HUES6 (cell line): ENCODE measurements around the gene ZNF862.

Experiments
- H3K27ac ChIP-seq: 2 replicates; pipeline ENCODE4 v1.7.0; 2013; ENCODE audit warnings: low read depth, mild to moderate bottlenecking, low read length, inconsistent platforms
- H3K27me3 ChIP-seq: 2 replicates; pipeline ENCODE4 v1.6.1; 2013; ENCODE audit warnings: low read length; ENCODE audit not compliant: control insufficient read depth, insufficient read depth
- H3K36me3 ChIP-seq: 2 replicates; pipeline ENCODE4 v1.6.1; 2013; ENCODE audit warnings: low read length; ENCODE audit not compliant: control insufficient read depth, insufficient read depth
- H3K4me1 ChIP-seq: 2 replicates; pipeline ENCODE4 v1.6.1; 2013; ENCODE audit warnings: low read length; ENCODE audit not compliant: control insufficient read depth, insufficient read depth
- H3K4me3 ChIP-seq: 2 replicates; pipeline ENCODE4 v1.5.1; 2013; ENCODE audit warnings: low read depth, low read length
- H3K9ac ChIP-seq: one replicate; pipeline ENCODE4 v1.6.1; 2013; ENCODE audit warnings: mild to moderate bottlenecking, low read length
- H3K9me3 ChIP-seq: 2 replicates; pipeline ENCODE4 v1.6.1; 2013; ENCODE audit warnings: low read depth, low read length; ENCODE audit not compliant: control insufficient read depth, insufficient read depth

Gene ZNF862

DNA sequence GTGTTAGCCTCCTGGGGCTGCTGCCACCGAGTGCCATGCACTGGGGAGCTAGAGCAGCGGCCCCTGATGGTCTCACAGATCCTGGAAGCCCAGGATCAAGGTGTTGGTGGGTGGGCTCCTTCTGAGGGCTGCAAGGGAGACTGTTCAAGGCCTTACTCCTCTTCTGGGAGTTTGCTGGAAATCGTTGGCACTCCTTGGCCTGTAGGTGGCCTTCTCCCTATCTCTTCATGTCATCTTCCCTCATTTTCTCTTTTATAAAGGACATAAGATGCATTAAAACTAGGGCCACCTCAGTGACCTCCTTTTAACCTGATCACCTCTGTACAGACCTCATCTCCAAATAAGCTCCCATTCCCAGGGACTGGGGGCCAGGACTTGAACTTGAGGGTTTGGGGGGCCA is 27.0 kb upstream of the ZNF862 start:
- H3K36me3 ChIP-seq: no peaks in the 10 kb centered on the region
- peaks cover 12% of the 10 kb centered on the region for H3K4me1 ChIP-seq
- no peaks in the 10 kb centered on the region; the same call in 1 of the 2 replicates for H3K27me3 ChIP-seq
- no peak overlapping the region for H3K27ac ChIP-seq
- no peak overlapping the region for H3K9ac ChIP-seq
- no peak overlapping the region for H3K4me3 ChIP-seq
- H3K9me3 ChIP-seq: no peaks in the 10 kb centered on the region

DNA sequence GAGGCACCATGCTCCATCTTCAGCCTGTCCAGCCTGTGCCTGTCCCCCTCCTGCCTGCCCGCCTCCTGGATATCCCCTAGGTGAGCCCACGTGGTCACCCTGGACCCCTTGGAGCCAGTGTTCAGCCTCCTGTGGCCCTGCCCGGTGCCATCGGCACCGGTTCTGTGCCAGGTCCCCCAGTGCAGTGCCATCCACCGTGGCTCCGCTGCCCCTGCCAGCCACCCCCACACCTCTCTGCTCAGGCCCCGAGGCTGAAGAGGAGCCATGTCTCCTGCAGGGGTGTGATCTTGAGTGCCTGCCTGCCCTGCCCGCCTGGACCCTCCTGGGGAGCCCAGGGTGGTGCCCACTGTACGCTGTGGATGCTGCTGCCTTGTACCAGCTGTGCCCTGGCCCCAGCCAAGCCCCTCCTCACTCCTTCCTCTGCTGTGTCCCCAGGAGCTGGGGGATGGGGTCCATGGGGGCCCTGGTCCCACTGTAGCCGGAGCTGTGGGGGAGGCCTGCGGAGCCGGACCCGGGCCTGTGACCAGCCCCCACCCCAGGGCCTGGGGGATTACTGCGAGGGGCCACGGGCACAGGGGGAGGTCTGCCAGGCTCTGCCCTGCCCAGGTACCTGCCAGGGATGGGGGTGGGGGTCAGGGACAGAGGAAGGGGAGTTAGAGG is 26.2 kb upstream of the ZNF862 start:
- no peaks in the 10 kb centered on the region; the same call in 1 of the 2 replicates for H3K27me3 ChIP-seq
- no peaks in the 10 kb centered on the region for H3K36me3 ChIP-seq
- no peaks in the 10 kb centered on the region for H3K9me3 ChIP-seq
- H3K4me3 ChIP-seq: no peak overlapping the region
- no peak overlapping the region for H3K9ac ChIP-seq
- H3K4me1 ChIP-seq: peaks cover 12% of the 10 kb centered on the region
- no peak overlapping the region for H3K27ac ChIP-seq

DNA sequence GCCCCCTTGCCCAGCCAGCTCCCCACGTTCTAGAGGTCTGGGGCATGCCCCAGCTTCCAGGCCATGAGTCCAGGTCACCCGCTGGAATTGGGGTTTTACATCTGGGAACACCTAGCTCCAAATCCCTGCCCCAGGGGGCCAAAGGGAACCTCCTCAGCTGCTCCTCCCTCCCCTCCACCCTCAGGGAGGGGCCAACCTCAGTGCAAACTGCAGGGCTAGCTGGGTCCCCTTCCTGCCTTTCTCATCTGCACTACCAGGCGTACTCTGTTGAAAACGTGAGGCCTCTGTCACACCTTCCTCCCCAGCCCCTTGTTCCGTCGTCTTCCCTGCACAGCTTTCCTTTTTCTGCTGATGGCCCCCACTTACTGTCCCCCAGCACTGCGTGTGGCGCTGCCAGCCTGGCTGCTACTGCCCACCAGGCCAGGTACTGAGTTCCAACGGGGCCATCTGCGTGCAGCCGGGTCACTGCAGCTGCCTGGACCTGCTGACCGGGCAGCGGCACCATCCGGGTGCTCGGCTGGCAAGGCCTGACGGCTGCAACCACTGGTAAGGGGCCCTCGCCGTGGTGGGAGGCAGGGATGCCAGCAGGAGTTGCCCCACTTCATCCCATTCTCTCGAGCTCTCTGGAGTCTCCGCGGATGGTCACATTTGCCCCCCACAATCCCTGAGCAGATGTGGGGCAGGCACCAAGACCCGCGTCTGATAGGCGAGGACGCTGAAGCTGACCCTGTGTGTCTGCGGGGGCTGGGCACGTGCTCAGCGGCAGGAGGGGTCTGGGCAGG is 24.7 kb upstream of the ZNF862 start:
- Histone ChIP-seq H3K27me3 (no peaks in the 10 kb centered on the region), H3K36me3 (no peaks in the 10 kb centered on the region), H3K9me3 (no peaks in the 10 kb centered on the region), H3K4me3 (no peak overlapping the region), H3K9ac (no peak overlapping the region), H3K27ac (no peak overlapping the region), H3K4me1 (peaks cover 12% of the 10 kb centered on the region)

DNA sequence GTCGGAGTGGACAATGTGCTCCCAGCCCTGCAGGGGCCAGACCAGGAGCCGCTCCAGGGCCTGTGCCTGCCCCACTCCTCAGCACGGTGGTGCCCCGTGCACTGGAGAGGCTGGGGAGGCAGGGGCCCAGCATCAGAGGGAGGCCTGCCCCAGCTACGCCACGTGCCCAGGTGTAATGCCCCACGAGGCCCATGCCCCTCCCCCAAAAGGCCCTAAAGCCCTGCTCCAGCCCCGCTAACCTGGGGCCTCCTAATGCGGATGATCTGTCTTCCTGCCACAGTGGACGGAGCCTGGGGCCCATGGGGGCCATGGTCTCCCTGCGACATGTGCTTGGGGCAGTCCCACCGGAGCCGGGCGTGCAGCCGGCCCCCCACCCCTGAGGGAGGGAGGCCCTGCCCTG is 23.7 kb upstream of the ZNF862 start:
- Histone ChIP-seq H3K4me1 (peaks cover 12% of the 10 kb centered on the region), H3K9ac (no peak overlapping the region), H3K27me3 (no peaks in the 10 kb centered on the region), H3K9me3 (no peaks in the 10 kb centered on the region), H3K27ac (no peak overlapping the region), H3K36me3 (no peaks in the 10 kb centered on the region), H3K4me3 (no peak overlapping the region)

DNA sequence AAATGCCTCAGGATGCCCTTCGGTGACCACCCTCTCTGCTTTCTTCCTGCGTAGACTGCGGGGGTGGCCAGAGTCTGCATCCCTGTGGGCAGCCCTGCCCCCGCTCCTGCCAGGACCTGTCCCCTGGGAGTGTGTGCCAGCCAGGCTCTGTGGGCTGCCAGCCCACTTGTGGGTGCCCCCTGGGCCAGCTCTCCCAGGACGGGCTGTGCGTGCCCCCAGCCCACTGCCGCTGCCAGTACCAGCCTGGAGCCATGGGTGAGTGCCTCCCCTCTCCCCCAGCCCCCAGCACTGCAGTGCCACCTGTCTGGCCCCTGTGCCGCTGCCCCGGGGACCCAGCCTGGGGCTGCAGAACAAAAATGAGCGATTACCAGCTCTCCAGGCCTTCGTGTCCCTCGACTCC is 23.1 kb upstream of the ZNF862 start:
- H3K4me3 ChIP-seq: no peak overlapping the region
- no peaks in the 10 kb centered on the region for H3K36me3 ChIP-seq
- H3K27ac ChIP-seq: no peak overlapping the region
- no peaks in the 10 kb centered on the region for H3K27me3 ChIP-seq
- peaks cover 12% of the 10 kb centered on the region for H3K4me1 ChIP-seq
- no peaks in the 10 kb centered on the region for H3K9me3 ChIP-seq
- no peak overlapping the region for H3K9ac ChIP-seq

DNA sequence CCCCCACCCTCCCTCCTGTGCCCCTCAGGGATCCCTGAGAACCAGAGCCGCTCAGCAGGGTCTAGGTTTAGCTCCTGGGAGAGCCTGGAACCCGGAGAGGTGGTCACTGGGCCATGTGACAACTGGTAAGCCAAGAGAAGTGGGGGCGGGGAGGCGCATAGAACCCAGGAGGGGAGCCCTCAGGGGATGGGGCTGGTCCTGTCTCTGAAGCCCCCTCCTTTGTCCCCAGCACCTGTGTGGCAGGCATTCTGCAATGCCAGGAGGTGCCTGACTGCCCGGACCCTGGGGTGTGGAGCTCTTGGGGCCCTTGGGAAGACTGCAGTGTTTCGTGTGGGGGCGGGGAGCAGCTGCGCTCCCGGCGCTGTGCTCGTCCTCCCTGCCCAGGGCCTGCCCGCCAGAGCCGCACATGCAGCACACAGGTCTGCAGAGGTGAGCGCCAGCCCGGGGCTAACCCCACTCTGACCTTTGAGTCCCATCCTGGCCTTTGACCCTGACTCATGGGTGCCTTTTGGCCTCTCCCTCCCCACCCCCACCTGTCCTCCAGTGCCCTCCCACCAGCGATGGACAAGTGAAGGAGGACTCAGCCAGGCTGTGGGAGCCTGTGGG is 22.4 kb upstream of the ZNF862 start:
- Histone ChIP-seq H3K27me3 (no peaks in the 10 kb centered on the region), H3K36me3 (no peaks in the 10 kb centered on the region), H3K4me3 (no peak overlapping the region), H3K9ac (no peak overlapping the region), H3K9me3 (no peaks in the 10 kb centered on the region), H3K4me1 (peaks cover 12% of the 10 kb centered on the region), H3K27ac (no peak overlapping the region)

DNA sequence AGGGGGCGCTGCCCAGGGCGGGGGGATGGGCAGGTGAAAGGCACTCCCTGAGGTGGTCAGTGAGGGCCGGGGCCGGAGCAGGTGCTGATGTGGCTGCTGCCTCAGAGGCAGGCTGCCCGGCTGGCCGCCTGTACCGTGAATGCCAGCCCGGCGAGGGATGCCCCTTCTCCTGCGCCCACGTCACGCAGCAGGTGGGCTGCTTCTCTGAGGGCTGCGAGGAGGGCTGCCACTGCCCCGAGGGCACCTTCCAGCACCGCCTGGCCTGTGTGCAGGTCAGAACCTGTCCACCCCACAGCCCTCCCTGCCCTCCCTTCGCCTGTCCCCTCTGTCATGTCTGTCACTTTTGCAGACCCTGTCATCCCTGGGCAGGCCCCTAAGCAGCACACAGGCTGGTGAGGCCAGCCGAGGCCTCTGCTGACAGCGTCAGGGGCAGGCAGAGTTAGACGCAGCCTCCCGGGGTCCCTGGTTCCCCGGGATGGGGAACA is 21.9 kb upstream of the ZNF862 start:
- no peak overlapping the region for H3K4me3 ChIP-seq
- no peaks in the 10 kb centered on the region for H3K9me3 ChIP-seq
- no peak overlapping the region for H3K9ac ChIP-seq
- no peaks in the 10 kb centered on the region for H3K36me3 ChIP-seq
- no peak overlapping the region for H3K27ac ChIP-seq
- H3K4me1 ChIP-seq: peaks cover 12% of the 10 kb centered on the region
- H3K27me3 ChIP-seq: no peaks in the 10 kb centered on the region

DNA sequence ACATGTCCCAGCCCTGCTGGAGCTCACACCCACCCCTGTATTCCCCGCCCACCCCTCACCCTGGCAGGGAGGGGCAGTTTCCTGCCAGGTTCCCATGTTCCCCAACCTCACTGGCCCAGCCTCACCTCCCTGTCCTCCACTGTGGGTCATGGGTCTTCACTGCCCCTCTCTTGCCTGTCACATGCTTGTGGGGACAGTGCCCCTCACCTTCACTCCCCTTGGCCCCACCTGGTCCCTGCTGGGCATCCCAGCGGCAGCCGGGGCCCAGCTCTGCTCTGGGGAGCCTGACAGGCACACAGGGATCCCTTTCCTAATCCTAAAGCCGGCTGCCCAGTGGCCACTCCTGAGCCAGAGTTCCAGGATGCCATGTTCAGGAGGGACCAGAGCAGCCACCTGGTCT is 21.4 kb upstream of the ZNF862 start:
- H3K27ac ChIP-seq: no peak overlapping the region
- peaks cover 12% of the 10 kb centered on the region for H3K4me1 ChIP-seq
- H3K9ac ChIP-seq: no peak overlapping the region
- no peak overlapping the region for H3K4me3 ChIP-seq
- H3K27me3 ChIP-seq: no peaks in the 10 kb centered on the region
- H3K9me3 ChIP-seq: no peaks in the 10 kb centered on the region
- H3K36me3 ChIP-seq: no peaks in the 10 kb centered on the region

DNA sequence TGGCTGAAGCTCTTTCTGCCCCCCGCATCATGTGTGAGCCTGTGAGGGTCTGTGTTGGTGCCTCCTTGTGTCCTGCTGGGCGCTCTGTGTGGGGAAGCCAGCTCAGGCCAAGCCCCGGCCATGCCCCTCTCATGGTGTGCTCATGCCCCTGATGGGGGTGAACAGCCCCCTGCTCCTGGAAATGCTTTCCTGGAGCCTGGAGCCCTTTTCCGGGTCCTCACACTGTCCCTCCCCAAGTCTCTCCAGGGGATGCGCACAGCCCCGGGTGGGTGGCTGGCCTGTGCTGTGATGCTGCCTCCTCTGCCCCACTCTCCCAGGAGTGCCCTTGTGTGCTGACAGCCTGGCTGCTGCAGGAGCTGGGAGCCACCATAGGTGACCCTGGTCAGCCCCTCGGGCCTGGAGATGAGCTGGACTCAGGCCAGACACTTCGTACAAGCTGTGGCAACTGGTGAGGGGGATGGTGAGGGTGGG is 20.8 kb upstream of the ZNF862 start:
- Histone ChIP-seq H3K4me3 (no peak overlapping the region), H3K27me3 (no peaks in the 10 kb centered on the region), H3K4me1 (peaks cover 12% of the 10 kb centered on the region), H3K27ac (no peak overlapping the region), H3K9ac (no peak overlapping the region), H3K36me3 (no peaks in the 10 kb centered on the region), H3K9me3 (no peaks in the 10 kb centered on the region)

DNA sequence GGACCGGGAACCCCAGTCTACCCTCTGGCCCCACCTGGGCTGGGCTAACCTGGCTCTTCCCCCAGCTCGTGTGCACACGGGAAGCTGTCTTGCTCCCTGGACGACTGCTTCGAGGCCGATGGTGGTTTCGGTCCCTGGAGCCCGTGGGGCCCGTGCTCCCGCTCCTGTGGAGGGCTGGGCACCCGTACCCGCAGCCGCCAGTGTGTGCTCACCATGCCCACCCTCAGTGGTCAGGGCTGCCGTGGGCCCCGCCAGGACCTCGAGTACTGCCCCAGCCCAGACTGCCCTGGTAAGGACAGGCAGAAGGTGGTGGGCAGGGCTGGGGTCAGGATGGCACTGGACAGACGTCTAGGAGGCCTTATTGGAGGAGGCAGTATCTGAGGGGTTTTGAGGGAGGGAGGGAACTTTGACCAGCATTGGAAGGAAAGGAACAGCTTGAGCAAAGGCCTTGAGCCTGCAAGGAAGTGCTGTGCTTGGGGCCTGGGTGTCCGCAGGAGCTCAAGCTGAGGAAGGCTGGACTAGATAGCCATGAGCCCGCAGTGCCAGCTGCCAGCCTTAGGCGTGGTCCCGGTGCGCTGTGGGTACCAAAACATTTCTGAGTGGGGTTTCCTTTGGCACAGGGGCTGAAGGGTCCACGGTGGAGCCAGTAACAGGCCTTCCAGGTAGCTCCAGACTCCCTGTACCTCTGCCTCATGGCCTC is 20.2 kb upstream of the ZNF862 start:
- Histone ChIP-seq H3K9me3 (peaks cover 2% of the 10 kb centered on the region; the same call in 1 of the 2 replicates), H3K27ac (no peak overlapping the region), H3K27me3 (no peaks in the 10 kb centered on the region), H3K4me1 (peaks cover 10% of the 10 kb centered on the region), H3K9ac (no peak overlapping the region), H3K36me3 (no peaks in the 10 kb centered on the region), H3K4me3 (no peak overlapping the region)

DNA sequence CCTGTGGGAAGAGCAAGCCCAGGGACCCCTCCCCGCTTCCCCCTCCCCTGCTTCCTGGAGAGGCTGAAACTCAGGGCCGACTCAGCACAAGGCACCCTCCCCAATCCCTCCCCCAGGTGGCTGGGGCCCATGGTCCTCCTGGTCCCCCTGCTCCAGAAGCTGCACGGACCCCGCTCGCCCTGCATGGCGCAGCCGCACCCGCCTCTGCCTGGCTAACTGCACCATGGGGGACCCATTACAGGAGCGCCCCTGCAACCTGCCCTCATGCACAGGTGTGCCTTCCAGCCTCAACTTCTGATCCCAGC is 19.7 kb upstream of the ZNF862 start:
- no peak overlapping the region for H3K9ac ChIP-seq
- H3K27me3 ChIP-seq: no peaks in the 10 kb centered on the region

More for the DNA sequence above, 19.7 kb upstream of the ZNF862 start:
- Histone ChIP-seq H3K36me3 (no peaks in the 10 kb centered on the region), H3K27ac (no peak overlapping the region), H3K9me3 (peaks cover 7% of the 10 kb centered on the region), H3K4me1 (peaks cover 5% of the 10 kb centered on the region), H3K4me3 (no peak overlapping the region)
